Stimulated activated CD8-positive, alpha-beta memory T cell treated with anti-CD3 and anti-CD28 coated beads, Interleukin-4, amount 100 ng/mL, for 4 hours (primary cell): ENCODE data around the gene CAPNS2.

Experiments used
- DNase-seq, 2 donors: peaks; one replicate each; pipeline ENCODE4 v3.0.0-alpha.2; 2020; ENCODE audit warnings: low read depth in 2 of 2, low spot score in 1 of 2

Gene CAPNS2

GRCh38 chr16:55566432-55567175, at the start of gene CAPNS2:
TSS of gene CAPNS2 (plus strand) at chr16:55566684. CDS start at chr16:55566757, 73 bp downstream.
- no peak for DNase-seq

DNA sequence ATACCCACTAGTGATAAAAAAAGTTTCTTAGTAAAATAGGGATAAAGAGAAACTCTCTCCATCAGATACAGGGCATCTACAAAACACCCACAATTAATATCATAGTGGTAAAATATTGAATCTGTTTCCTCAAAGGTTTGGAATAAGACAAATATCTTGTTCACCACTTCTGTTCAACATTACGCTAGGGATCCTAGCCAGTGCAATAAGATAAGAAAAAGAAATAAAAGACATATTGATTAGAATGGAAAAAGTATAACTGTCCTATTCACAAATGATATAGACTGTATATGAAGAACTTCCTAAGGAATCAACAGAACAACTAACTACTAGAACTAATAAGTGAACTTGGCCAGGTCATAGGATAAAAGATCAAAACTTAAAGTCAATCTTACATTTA, 44.7 kb upstream of the CAPNS2 start:
- DNase-seq, result no peak

DNA sequence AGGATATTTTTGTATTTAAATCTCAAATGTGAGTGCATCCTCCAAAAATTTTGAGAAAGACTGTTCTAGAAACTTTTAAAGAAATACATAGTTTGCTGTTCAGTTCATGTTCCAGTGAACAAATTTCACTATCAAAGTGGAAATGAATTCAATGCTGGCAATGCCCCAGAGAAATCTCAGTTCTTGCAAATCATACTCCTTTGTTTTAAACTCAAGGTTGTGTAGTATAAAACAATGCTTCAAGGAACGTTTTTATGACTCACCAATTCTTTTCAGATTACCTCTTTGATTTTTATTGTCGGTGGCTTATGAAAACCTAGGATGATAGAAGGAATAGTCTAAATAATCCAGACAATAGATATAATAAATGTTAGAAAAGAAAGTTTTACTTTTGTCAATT, 40.0 kb upstream of the CAPNS2 start:
- no peak for DNase-seq

GRCh38 chr16:55527885-55528284, 38.6 kb upstream of the CAPNS2 start:
- DNase-seq, result no peak

DNA sequence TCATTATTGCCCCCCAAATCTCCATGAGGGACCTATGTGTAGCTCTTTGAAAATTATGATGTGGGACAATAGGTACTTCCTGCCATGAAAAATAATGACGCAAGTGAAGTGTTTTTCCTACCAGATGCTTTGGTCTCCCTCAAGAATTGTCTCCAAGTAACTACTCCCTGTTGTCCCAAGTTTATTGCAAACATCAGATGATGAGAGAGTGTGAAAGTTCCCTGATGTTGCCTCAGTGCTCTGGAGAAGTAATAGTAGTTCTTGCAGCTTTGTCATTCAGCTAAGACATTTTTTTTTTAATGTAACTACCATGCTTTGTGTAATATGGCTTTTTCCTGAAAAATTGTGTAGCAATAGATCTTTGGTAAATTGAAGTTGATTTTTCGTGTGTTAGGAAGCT, 37.5 kb upstream of the CAPNS2 start:
- DNase-seq, result no peak

DNA sequence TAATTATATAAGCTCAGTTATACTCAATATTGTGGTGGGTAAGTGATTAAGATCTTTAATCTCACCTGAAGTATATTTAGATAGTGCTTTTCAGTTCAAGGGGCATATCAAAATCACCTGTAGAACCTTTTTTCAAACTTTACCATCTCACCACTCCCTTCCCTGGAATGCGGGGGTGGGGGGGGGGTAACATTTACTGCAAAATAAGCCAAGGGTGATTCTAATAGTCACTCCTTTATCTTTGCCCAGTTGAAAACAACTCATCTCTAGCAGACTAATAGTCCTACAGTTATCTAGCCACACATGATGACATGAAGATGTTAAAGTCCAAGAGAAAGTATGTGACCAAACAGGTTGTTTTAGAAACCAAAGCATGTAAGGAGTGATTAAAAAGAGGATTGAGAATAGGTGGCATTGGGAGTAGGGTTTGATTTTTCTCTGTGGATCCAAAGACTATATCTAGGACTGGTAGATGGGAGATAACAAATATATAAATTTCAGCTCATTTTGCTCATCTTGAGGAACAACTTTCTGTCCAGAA, 36.1 kb upstream of the CAPNS2 start:
- no peak for DNase-seq

DNA sequence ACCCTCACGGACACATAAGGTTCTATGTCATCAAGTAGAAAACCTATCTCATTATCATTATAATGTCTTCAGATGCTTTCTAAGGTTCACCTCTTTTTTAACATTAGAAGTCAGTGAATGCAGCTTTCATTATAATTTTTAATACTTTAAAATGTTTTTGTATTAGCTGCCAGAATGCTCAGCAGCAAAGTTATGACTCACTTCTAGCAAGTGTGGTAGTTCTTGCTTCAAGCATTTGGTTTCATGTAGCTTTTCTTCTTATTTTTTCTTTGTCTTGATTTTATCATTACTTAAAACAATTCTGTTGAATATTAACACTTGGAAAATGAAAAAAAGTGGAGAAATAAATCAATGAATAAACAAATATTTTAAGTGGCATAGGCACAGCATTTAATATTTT, 34.3 kb upstream of the CAPNS2 start:
- no peak for DNase-seq

GRCh38 chr16:55534756-55535155, 31.7 kb upstream of the CAPNS2 start:
- DNase-seq, result no peak

- DNase-seq, result no peak
These were observed 27.4 kb upstream of the CAPNS2 start for GRCh38 chr16:55539049-55539448.

DNA sequence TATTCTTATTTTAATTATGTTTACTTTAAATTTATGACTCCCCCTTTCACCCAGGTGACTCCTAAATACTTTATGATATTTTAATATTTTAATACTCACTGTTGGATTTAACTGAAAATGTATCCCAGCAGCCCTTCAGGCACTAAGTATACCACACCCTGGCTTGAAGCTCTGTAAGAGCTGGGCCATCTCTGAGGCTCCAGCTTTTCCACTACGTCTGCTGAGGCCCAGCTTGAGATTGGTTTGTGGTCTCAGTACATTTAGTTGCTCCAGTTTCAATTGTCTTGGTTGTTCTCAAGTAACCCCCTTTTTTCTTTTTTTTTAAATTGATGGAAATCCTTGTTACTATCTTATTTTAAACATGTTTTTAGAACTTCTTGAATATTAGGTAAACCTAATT, 27.0 kb upstream of the CAPNS2 start:
- DNase-seq, result no peak

- DNase-seq, result no peak
These were observed 26.3 kb upstream of the CAPNS2 start for GRCh38 chr16:55540221-55540620.

- DNase-seq, result no peak
These were observed 23.9 kb upstream of the CAPNS2 start for GRCh38 chr16:55542459-55543082.

DNA sequence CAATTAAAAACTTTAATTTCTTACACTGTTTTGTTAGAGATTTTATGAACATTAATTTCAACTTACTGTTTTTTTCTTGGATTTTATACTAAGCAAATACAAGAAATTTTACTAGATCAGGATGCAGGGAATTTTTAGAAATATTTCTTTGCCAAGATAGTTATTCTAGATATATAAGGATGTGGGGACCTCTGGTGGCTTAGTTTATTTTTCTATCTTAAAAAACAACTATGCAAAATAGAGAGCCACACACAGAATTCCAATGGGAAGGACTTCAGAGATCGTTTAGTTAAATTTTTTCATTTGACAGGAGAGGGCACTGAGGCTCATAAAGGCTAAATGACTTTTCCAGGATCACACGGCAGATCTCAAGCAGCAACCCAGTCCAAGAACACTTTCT, 23.0 kb upstream of the CAPNS2 start:
- DNase-seq, result no peak

DNA sequence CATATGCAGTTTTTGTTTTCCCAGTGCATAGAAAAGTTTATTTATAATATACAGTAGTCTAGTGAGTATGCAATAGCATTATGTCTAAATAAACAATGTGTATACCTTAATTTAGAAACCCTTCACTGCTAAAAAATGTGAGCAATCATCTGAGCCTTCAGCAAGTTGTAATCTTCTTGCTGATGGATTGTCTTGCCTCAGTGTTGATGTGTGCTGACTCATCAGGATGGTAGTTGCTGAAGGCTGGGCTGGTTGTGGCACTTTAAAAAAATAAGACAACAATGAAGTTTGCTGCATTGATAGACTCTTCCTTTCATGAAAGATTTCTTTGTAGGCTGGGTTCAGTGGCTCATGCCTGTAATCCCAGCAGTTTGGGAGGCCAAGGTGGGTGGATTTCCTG, 13.9 kb upstream of the CAPNS2 start:
- DNase-seq, result no peak

- no peak for DNase-seq
These were observed 11.0 kb upstream of the CAPNS2 start for GRCh38 chr16:55555436-55555835.

- DNase-seq, result no peak
These were observed 9.3 kb upstream of the CAPNS2 start for GRCh38 chr16:55557186-55557585.

DNA sequence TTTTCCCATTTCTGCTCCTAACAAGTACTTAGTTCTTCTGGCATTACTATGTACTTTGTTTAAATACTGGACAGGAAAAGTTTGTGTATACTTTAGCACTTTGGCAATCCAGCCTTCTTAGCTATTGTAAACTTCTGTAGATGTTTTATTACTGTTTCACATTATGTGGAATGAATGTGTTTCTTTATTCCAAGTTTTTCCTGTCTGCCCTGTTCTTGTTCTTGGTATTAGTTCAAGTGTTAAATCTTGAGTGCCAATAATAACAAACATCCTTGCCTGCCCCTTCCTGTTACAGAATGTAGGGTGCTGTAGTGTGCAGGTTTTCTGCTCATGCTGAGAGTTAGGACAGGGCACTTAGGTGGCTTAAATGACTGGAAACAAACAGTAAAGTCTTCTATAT, 7.3 kb upstream of the CAPNS2 start:
- no peak for DNase-seq

DNA sequence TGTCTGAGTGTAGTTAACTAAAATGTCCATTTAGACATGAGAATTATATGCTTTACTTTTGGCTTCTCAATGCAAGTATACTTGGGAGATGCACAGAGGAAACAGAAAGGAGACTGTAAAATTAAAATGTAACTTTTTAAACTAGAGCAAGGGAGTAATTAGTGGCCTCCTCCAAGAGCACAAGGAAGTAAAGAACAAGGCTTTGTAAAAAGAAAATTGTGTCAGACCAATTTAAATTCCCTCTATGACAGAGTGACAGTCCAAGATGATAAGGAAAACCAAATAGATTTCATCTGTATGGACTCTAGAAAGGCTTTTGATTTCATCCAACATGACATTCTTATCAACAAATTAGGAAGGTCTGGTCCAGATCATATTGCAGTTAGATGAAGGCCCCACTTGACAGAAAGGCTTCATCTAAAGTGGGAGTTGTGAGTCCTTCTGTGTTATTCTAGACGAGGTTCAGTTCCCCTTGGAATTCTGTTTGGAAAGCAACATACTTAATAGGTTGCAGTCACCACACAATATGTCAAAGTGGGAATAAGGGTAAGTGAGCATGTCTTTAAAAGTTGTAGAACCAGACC, 6.5 kb upstream of the CAPNS2 start:
- DNase-seq, result no peak

GRCh38 chr16:55561319-55561848, 5.1 kb upstream of the CAPNS2 start:
- no peak for DNase-seq

GRCh38 chr16:55562936-55563335, 3.5 kb upstream of the CAPNS2 start:
- no peak for DNase-seq

DNA sequence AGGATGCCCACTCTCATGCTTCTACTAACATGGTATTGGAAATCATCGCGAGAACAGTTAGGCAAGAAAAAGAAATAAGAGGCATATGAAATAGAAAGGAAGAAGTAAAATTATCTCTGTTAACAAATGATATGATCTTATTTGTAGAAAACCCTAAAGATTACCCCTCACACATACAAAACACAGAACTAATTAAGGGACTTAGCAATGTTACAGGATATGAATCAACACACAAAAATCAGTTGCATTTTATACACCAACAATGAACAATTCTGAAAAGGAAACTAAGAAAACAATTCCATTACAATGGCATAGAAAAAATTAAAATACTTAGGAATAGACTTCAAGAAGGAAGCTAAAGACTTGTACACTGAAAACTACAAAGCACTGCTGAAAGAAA, 2.7 kb upstream of the CAPNS2 start:
- no peak for DNase-seq

DNA sequence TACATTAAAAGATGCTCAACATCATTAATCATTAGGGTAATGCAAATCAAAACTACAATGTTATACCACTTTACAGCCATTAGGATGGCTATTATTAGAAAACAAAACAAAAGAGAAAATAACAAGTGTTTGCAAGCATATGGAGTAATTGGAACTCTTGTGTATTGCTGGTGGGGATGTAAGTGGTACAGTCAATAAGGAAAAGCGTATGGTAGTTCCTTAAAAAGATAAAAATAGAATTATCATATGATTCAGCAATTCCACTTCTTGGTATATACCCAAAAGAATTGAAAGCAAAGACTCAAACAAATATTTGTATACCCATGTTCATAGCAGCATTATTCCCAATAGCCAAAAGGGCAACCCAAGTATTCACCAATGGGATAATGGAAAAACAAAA, 1.4 kb upstream of the CAPNS2 start:
- DNase-seq, result no peak
